Activated CD8-positive, alpha-beta memory T cell treated with anti-CD3 and anti-CD28 coated beads, Interleukin-2, amount 10 ng/mL, durations not matched to agents 7 days and 5 days (primary cell): ENCODE measurements around the gene SLC4A3. TPM values are rescaled to one million over a fixed set of nuclear protein-coding genes. Genes with fewer than 3 reads are reported as not detected.

Source experiments
- ATAC-seq: fragments of 150-1000 bp; cut with Tn5 transposase; one replicate; pipeline ENCODE4 v1.10.0; 2021; ENCODE audit warnings: moderate library complexity
- CTCF ChIA-PET: fragments of 350-600 bp; sonication (Branson Sonifier 250); formaldehyde crosslinking; loops from one replicate; lab custom pipeline; 2021; ENCODE audit warnings: antibody characterized with exemption; lab: Charles Lee
- DNase-seq: peaks from one replicate; pipeline ENCODE4 v3.0.0-alpha.2; 2020
- H3K27ac Mint-ChIP-seq: one replicate; pipeline ENCODE4 v1.8.0; 2021; ENCODE audit warnings: mild to moderate bottlenecking, mixed read lengths
- H3K27me3 Mint-ChIP-seq: one replicate; pipeline ENCODE4 v1.8.0; 2021; ENCODE audit warnings: mixed read lengths
- H3K36me3 Mint-ChIP-seq: one replicate; pipeline ENCODE4 v1.8.0; 2021; ENCODE audit warnings: mild to moderate bottlenecking, mixed read lengths
- H3K4me1 Mint-ChIP-seq: one replicate; pipeline ENCODE4 v1.8.0; 2021; ENCODE audit warnings: mixed read lengths
- H3K4me3 Mint-ChIP-seq: one replicate; pipeline ENCODE4 v1.8.0; 2021; ENCODE audit warnings: mild to moderate bottlenecking, moderate library complexity, mixed read lengths
- H3K9me3 Mint-ChIP-seq: one replicate; pipeline ENCODE4 v1.8.0; 2022; ENCODE audit warnings: low read depth, mixed read lengths
- total RNA-seq, 2 experiments: library from RNA; stranded (reverse); gene quantifications; one replicate each; pipeline ENCODE4 v1.2.3, GENCODE V29; 2021

The SLC4A3 gene
- total RNA-seq, 2 experiments from 2014 or later, result not detected

DNA sequence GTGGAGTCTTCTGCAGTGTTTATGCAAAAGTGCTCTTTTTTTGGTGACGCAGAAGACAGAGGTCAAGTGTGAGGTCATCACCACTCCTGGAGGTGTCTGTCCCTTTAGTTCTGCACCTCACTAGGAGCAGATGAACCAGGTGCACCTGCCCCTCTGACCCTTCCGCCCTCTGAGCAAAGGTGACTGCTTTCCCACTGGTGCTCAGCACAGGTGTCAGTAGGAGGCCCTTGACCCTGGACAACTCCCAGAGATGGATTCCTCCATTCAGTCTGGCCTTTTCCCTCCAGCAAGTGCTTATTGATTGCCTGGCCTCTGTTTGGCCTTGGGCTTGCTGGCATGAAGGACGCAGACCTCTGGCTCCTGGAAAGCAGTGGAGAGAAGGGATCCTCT, 8.7 kb upstream of the SLC4A3 start:
- H3K27me3 Mint-ChIP-seq, result peaks cover 12% of the 10 kb centered on the region
- CTCF ChIA-PET, result no interaction called here
- no peak for DNase-seq

DNA sequence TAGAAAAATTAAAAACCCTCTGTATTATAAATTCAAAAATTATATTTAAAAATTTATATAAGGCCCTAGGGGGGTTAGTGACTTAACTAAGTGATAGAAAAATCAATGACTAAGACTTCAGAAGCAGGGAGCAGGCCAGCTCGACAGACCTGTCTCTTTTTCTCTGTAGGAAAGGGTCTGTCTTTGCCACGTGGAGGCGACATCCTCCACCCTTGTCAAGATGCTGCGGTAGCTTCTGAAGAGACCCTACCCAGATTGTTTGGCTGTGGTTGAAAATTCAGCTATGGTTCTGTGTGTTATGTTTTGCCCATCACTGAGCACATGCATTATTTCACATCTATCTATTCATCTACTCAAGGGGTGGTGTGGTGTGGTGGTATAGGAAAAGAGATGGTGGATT, 8.2 kb upstream of the SLC4A3 start:
- Mint-ChIP-seq H3K4me3 (no peak overlapping the region), H3K4me1 (no peaks in the 10 kb centered on the region), H3K27ac (no peak overlapping the region), H3K27me3 (peaks cover 12% of the 10 kb centered on the region), H3K9me3 (no peaks in the 10 kb centered on the region), H3K36me3 (peaks cover 2% of the 10 kb centered on the region)
- CTCF ChIA-PET, result interaction anchor here (1.0 to 1.3 kb wide), 2 partner anchors 8 to 24 kb away, joined by 3 read pairs; no protein-coding TSS in a partner anchor
- DNase-seq, result no peak
- no peak for ATAC-seq

More for the DNA sequence above, 8.7 kb upstream of the SLC4A3 start:
- no peaks in the 10 kb centered on the region for H3K4me1 Mint-ChIP-seq
- peaks cover 2% of the 10 kb centered on the region for H3K36me3 Mint-ChIP-seq
- no peak overlapping the region for H3K4me3 Mint-ChIP-seq
- H3K27ac Mint-ChIP-seq, result no peak overlapping the region
- no peaks in the 10 kb centered on the region for H3K9me3 Mint-ChIP-seq
- ATAC-seq, result no peak

GRCh38 chr2:219620546-219620945, 6.9 kb upstream of the SLC4A3 start:
- H3K36me3 Mint-ChIP-seq, result no peaks in the 10 kb centered on the region
- DNase-seq (no peak), ATAC-seq (no peak)
- H3K4me3 Mint-ChIP-seq, result no peak overlapping the region
- H3K9me3 Mint-ChIP-seq, result no peaks in the 10 kb centered on the region
- CTCF ChIA-PET, result interaction anchor here (1.0 kb wide), 1 partner anchor 69 kb away, joined by 3 read pairs; no protein-coding TSS in a partner anchor
- H3K27me3 Mint-ChIP-seq, result peaks cover 20% of the 10 kb centered on the region
- H3K27ac Mint-ChIP-seq, result no peak overlapping the region
- H3K4me1 Mint-ChIP-seq, result no peaks in the 10 kb centered on the region

DNA sequence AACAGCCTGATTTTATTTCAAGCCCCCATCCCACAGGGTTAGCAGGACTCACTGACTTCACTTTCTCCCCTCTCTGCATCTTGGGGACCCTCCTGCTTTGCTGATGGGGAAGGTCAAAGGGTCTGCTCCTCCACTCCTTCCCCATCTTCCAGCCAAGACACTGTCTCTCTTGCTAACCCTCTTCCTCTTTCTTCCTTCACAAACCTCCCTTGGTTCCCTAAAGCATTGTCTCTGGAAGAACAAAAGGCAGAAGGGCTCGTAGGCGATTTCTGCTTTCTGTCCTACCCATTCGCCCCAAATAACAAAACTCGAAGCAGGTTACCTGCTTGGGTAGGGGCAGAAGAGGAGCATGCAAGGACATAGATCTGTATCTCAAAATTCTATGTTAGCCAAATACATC, 5.5 kb upstream of the SLC4A3 start:
- Mint-ChIP-seq H3K4me3 (no peak overlapping the region), H3K27ac (no peak overlapping the region), H3K27me3 (peaks cover 31% of the 10 kb centered on the region), H3K4me1 (peaks cover 2% of the 10 kb centered on the region), H3K9me3 (no peaks in the 10 kb centered on the region), H3K36me3 (no peaks in the 10 kb centered on the region)
- DNase-seq (no peak), ATAC-seq (no peak)
- CTCF ChIA-PET, result interaction anchor here (1.2 kb wide), 1 partner anchor 21 kb away, joined by 3 read pairs; no protein-coding TSS in a partner anchor

GRCh38 chr2:219622472-219622871, 5.0 kb upstream of the SLC4A3 start:
- Mint-ChIP-seq H3K36me3 (no peaks in the 10 kb centered on the region), H3K27me3 (peaks cover 33% of the 10 kb centered on the region), H3K4me1 (peaks cover 4% of the 10 kb centered on the region), H3K27ac (no peak overlapping the region), H3K4me3 (no peak overlapping the region), H3K9me3 (no peaks in the 10 kb centered on the region)
- ATAC-seq (no peak), DNase-seq (no peak)
- CTCF ChIA-PET, result interaction anchor here (0.6 to 1.2 kb wide), 2 partner anchors 20 to 62 kb away, joined by 3 read pairs; no protein-coding TSS in a partner anchor

GRCh38 chr2:219624565-219624964, 2.9 kb upstream of the SLC4A3 start:
- Mint-ChIP-seq H3K36me3 (no peaks in the 10 kb centered on the region), H3K4me3 (no peak overlapping the region), H3K4me1 (peaks cover 4% of the 10 kb centered on the region), H3K27ac (no peak overlapping the region), H3K27me3 (peaks cover 38% of the 10 kb centered on the region), H3K9me3 (no peaks in the 10 kb centered on the region)
- no peak for ATAC-seq
- CTCF ChIA-PET, result no interaction called here
- DNase-seq, result no peak

DNA sequence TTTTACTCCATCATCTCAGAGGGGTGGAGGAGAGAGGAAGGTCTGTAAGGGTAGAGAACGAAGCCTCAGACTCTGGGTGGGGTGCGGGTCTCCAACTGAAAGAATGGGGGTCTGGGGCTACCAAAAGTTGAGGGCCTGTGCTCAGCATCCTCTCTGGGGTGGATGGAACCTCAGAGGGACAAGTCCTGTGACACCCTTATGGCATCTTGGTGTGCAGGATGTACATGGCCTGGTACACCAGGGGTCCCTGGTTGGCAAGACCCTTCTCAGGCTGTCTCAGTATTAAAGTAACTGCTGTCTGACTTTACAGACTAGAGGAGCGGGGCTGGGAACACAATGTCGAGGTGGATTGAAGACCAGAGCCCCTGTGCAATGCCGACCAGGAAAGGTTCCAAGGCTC, 2.3 kb upstream of the SLC4A3 start:
- Mint-ChIP-seq H3K4me3 (no peak overlapping the region), H3K4me1 (peaks cover 4% of the 10 kb centered on the region), H3K27me3 (peaks cover 38% of the 10 kb centered on the region), H3K27ac (no peak overlapping the region), H3K36me3 (no peaks in the 10 kb centered on the region), H3K9me3 (no peaks in the 10 kb centered on the region)
- ATAC-seq (no peak), DNase-seq (no peak)
- CTCF ChIA-PET, result no interaction called here

DNA sequence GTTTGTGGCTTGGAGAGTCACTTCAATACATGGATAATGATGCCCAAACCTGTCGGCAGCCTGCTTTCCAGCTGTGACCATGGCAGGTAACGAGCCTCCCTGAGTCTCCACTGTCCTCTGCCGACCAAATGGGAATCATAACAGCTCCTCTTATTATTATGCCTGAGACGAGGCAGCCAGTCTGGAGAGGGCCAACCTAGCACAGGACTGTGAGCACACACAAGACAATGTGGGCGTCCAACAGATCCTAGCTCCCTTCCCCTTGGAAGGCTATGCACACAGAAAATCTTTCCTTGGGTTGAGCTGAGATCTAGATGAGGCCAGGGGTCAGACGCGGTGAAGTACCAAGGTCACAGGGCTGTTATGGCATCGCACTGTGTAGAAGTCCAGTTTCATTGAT, 890 bp upstream of the SLC4A3 start:
- no peak overlapping the region for H3K27ac Mint-ChIP-seq
- H3K36me3 Mint-ChIP-seq, result no peaks in the 10 kb centered on the region
- DNase-seq (no peak), ATAC-seq (no peak)
- H3K4me1 Mint-ChIP-seq, result peaks cover 4% of the 10 kb centered on the region
- CTCF ChIA-PET, result interaction anchor here (1.0 kb wide), 1 partner anchor 16 kb away, joined by 3 read pairs; no protein-coding TSS in a partner anchor
- peaks cover 38% of the 10 kb centered on the region for H3K27me3 Mint-ChIP-seq
- no peaks in the 10 kb centered on the region for H3K9me3 Mint-ChIP-seq
- no peak overlapping the region for H3K4me3 Mint-ChIP-seq

DNA sequence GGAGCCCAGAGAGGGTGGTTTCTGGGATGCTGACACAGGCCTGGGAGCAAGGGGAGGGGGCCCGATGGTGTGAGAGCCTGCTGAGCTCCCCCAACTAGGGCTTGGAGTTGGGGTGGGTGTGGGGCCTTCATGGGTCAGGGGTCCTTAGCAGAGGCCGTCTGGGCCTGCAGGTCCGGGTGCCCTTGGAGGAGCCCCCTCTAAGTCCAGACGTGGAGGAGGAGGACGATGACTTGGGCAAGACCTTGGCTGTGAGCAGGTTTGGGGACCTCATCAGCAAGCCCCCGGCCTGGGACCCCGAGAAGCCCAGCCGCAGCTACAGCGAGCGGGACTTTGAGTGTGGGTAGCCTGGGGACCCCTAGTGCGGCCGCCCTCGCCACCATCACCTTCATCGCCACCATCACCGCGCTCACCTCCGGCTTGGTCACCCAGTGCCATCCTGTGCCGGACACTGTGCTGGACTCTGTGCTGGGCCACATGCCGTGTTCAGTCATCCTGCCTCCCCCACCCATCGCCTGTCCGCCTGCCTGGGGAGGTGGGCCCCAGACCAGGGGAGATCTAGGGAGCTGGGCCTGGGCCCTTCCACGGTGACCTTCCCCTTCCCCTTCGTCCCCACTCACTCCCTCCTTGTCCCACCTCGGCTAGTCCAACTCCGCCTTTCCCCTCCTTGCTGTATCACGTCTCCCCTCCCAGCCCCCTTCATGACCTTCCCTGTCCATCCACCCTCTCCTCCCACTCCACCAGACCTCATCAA, 980 bp downstream of the SLC4A3 start:
- CTCF ChIA-PET, result interaction anchor here (1.3 to 1.6 kb wide), 3 partner anchors 14 to 86 kb away, joined by 3 to 4 read pairs (median 3); no protein-coding TSS in a partner anchor
- H3K4me3 Mint-ChIP-seq, result no peak overlapping the region
- peaks cover 4% of the 10 kb centered on the region for H3K4me1 Mint-ChIP-seq
- H3K27me3 Mint-ChIP-seq, result peaks cover 26% of the 10 kb centered on the region
- no peak for DNase-seq
- H3K9me3 Mint-ChIP-seq, result no peaks in the 10 kb centered on the region
- no peaks in the 10 kb centered on the region for H3K36me3 Mint-ChIP-seq
- H3K27ac Mint-ChIP-seq, result no peak overlapping the region
- ATAC-seq, result no peak

GRCh38 chr2:219628986-219629901, 1.8 kb downstream of the SLC4A3 start:
- Mint-ChIP-seq H3K27me3 (peaks cover 26% of the 10 kb centered on the region), H3K4me1 (peaks cover 4% of the 10 kb centered on the region), H3K27ac (no peak overlapping the region), H3K4me3 (no peak overlapping the region), H3K36me3 (no peaks in the 10 kb centered on the region), H3K9me3 (no peaks in the 10 kb centered on the region)
- CTCF ChIA-PET, result interaction anchor here (1.3 to 1.4 kb wide), 2 partner anchors 13 to 61 kb away, joined by 3 read pairs; no protein-coding TSS in a partner anchor
- no peak for ATAC-seq
- no peak for DNase-seq

- no peaks in the 10 kb centered on the region for H3K9me3 Mint-ChIP-seq
- no peak overlapping the region for H3K4me3 Mint-ChIP-seq
- no peaks in the 10 kb centered on the region for H3K36me3 Mint-ChIP-seq
- peaks cover 22% of the 10 kb centered on the region for H3K27me3 Mint-ChIP-seq
- peaks cover 4% of the 10 kb centered on the region for H3K4me1 Mint-ChIP-seq
- no peak for ATAC-seq
- CTCF ChIA-PET, result no interaction called here
- no peak overlapping the region for H3K27ac Mint-ChIP-seq
- no peak for DNase-seq
These were observed 2.7 kb downstream of the SLC4A3 start for GRCh38 chr2:219629976-219630695.

DNA sequence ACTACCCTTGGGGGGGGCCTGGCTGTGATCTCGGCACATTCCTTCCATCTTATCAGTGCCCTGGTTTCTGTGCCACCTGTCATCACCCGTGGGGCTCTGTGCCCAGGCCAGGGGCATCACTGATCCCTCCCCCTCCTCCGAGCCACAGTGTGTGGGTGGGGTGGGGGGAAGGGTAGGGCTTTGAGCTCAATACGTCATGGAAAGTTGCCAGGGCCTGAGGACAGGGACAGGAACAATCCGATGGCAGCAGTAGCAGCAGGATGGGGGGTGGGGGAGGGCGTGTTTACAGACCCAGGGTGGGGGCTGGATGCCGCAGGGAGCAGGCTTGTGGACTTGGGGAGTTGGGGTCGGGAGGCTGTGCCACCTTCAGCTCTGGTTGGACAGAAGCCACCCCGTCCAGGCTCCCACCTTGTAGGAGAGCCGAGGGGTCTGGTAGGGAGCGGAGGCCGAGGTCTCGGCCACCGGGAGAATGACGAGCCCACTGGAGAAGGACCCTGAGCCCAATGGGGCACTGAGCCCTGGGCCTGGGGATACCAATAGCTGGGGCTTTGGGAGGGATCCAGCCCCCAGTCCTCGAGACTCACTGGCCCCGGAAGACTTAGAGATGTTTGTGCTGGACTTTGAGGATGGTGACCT, 3.5 kb downstream of the SLC4A3 start:
- DNase-seq, result no peak
- no peaks in the 10 kb centered on the region for H3K36me3 Mint-ChIP-seq
- no peaks in the 10 kb centered on the region for H3K9me3 Mint-ChIP-seq
- no peak overlapping the region for H3K4me3 Mint-ChIP-seq
- H3K4me1 Mint-ChIP-seq, result peaks cover 4% of the 10 kb centered on the region
- H3K27me3 Mint-ChIP-seq, result peaks cover 17% of the 10 kb centered on the region
- no peak overlapping the region for H3K27ac Mint-ChIP-seq
- CTCF ChIA-PET, result no interaction called here
- ATAC-seq, result no peak
